ENCODE results near the gene GCAT.

DNA sequence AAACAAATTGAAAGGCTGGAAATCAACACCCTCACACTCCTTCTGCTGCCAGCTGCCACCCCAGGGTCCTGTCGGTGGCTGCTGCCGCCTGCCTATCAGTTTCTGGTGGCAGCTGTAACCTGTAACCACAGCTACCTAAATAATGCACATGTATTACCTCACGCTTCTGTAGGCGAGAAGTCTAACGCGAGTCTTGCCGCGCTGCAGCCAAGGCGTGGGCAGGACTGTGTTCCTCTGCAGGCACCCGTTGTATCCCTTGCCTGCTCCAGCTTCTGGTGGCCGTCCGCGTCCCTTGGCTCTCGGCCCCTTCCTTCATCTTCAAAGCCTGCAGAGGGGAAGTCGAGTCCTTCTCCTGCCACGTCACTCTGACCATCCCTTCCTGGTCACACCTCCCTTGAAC, 44.1 kb upstream of the GCAT start:
- TF ChIP-seq, protein P1, sequence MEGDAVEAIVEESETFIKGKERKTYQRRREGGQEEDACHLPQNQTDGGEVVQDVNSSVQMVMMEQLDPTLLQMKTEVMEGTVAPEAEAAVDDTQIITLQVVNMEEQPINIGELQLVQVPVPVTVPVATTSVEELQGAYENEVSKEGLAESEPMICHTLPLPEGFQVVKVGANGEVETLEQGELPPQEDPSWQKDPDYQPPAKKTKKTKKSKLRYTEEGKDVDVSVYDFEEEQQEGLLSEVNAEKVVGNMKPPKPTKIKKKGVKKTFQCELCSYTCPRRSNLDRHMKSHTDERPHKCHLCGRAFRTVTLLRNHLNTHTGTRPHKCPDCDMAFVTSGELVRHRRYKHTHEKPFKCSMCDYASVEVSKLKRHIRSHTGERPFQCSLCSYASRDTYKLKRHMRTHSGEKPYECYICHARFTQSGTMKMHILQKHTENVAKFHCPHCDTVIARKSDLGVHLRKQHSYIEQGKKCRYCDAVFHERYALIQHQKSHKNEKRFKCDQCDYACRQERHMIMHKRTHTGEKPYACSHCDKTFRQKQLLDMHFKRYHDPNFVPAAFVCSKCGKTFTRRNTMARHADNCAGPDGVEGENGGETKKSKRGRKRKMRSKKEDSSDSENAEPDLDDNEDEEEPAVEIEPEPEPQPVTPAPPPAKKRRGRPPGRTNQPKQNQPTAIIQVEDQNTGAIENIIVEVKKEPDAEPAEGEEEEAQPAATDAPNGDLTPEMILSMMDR (IDR thresholded peaks at IDR 0.05) = no peak
- TF ChIP-seq POLR2A (IDR thresholded peaks at IDR 0.05) = no peak

All from esophagus squamous epithelium (tissue), 4 donors.